PFSK-1 (cell line): ENCODE results near the gene KCNK3.

Experiments used
- FOXP2 ChIP-seq: optimal IDR thresholded peaks from 2 replicates; pipeline ENCODE3; 2011; ENCODE audit warnings: borderline replicate concordance, control low read depth, inconsistent platforms; ENCODE audit not compliant: insufficient read depth; ENCODE audit errors: extremely low read length, extremely low read depth
- POLR2AphosphoS5 ChIP-seq: IDR thresholded peaks from 2 replicates; pipeline ENCODE4 v1.6.1; 2012; ENCODE audit warnings: low read depth, mild to moderate bottlenecking, control low read depth, low read length, moderate library complexity
- REST ChIP-seq, 2 experiments: IDR thresholded peaks; 2 replicates each; pipeline versions ENCODE4 v1.6.1 to v1.8.0; 2011 to 2012; ENCODE audit warnings: low read depth in 2 of 2, low read length in 2 of 2, control low read depth in 1 of 2, inconsistent platforms in 1 of 2, mild to moderate bottlenecking in 1 of 2, moderate library complexity in 1 of 2; ENCODE audit not compliant: insufficient read depth in 1 of 2
- SIN3A ChIP-seq: IDR thresholded peaks from 2 replicates; pipeline ENCODE4 v1.6.1; 2012; ENCODE audit warnings: mild to moderate bottlenecking, low read length, moderate library complexity, borderline replicate concordance; ENCODE audit not compliant: insufficient read depth
- TAF1 ChIP-seq: IDR thresholded peaks from 2 replicates; pipeline ENCODE4 v1.6.1; 2012; ENCODE audit warnings: low read length, control low read depth, borderline replicate concordance; ENCODE audit not compliant: insufficient read depth

Gene KCNK3

GRCh38 chr2:26710743-26711456 is 18.4 kb downstream of the KCNK3 start:
- TF ChIP-seq FOXP2 (no peak), SIN3A (no peak), POLR2AphosphoS5 (no peak), TAF1 (no peak), REST (IDR thresholded peaks at IDR 0.05; ENCODE audit: insufficient read depth in 1 of 2, low read depth in 2 of 2, low read length in 2 of 2) (no peak)

GRCh38 chr2:26711457-26712161 is 19.1 kb downstream of the KCNK3 start:
- TF ChIP-seq FOXP2 = no peak
- no peak for TF ChIP-seq TAF1
- no peak for TF ChIP-seq SIN3A
- TF ChIP-seq POLR2AphosphoS5 = no peak
- TF ChIP-seq REST (IDR thresholded peaks at IDR 0.05; ENCODE audit: insufficient read depth in 1 of 2, low read depth in 2 of 2, low read length in 2 of 2) = no peak

GRCh38 chr2:26712486-26713465 is 20.3 kb downstream of the KCNK3 start:
- no peak for TF ChIP-seq SIN3A
- no peak for TF ChIP-seq FOXP2
- no peak for TF ChIP-seq POLR2AphosphoS5
- TF ChIP-seq REST (IDR thresholded peaks at IDR 0.05; ENCODE audit: insufficient read depth in 1 of 2, low read depth in 2 of 2, low read length in 2 of 2) = no peak

GRCh38 chr2:26715528-26716270 is 23.2 kb downstream of the KCNK3 start:
- no peak for TF ChIP-seq TAF1
- no peak for TF ChIP-seq SIN3A
- TF ChIP-seq FOXP2 = no peak
- TF ChIP-seq POLR2AphosphoS5 = no peak
- TF ChIP-seq REST (IDR thresholded peaks at IDR 0.05; ENCODE audit: insufficient read depth in 1 of 2, low read depth in 2 of 2, low read length in 2 of 2) = no peak
